PFSK-1 (cell line): ENCODE measurements around the gene RAB31.

Experiments used
- POLR2AphosphoS5 ChIP-seq: IDR thresholded peaks from 2 replicates; pipeline ENCODE4 v1.6.1; 2012; ENCODE audit warnings: low read depth, mild to moderate bottlenecking, control low read depth, low read length, moderate library complexity
- REST ChIP-seq, 2 experiments: IDR thresholded peaks; 2 replicates each; pipeline versions ENCODE4 v1.6.1 to v1.8.0; 2011 to 2012; ENCODE audit warnings: low read depth in 2 of 2, low read length in 2 of 2, control low read depth in 1 of 2, inconsistent platforms in 1 of 2, mild to moderate bottlenecking in 1 of 2, moderate library complexity in 1 of 2; ENCODE audit not compliant: insufficient read depth in 1 of 2

GRCh38 chr18:9661564-9661963 is 46.5 kb upstream of the RAB31 start:
- no peak for TF ChIP-seq REST (IDR thresholded peaks at IDR 0.05; ENCODE audit: insufficient read depth in 1 of 2, low read depth in 2 of 2, low read length in 2 of 2)
- TF ChIP-seq POLR2AphosphoS5, result no peak
